Loucy (cell line): ENCODE measurements around the gene DIP2A.

Source experiments
- H2AFZ ChIP-seq: fragments of 200-600 bp; sonication (generic); 2 replicates; pipeline ENCODE4 v1.6.0; 2016; ENCODE audit warnings: antibody characterized with exemption, mild to moderate bottlenecking, low read length, moderate library complexity
- H3F3A ChIP-seq: fragments of 200-600 bp; 2 replicates; pipeline ENCODE4 v1.6.0; 2016; ENCODE audit warnings: antibody characterized with exemption, low read depth, mild to moderate bottlenecking
- H3K27me3 ChIP-seq: fragments of 200-600 bp; sonication (generic); 2 replicates; pipeline ENCODE4 v1.6.1; 2014; ENCODE audit warnings: low read length, mild to moderate bottlenecking; ENCODE audit not compliant: insufficient read depth, poor library complexity, severe bottlenecking
- H3K36me3 ChIP-seq: fragments of 200-600 bp; sonication (generic); 2 replicates; pipeline ENCODE4 v1.6.1; 2016; ENCODE audit warnings: low read length; ENCODE audit not compliant: insufficient read depth
- H3K4me1 ChIP-seq: fragments of 200-600 bp; sonication (generic); 2 replicates; pipeline ENCODE4 v1.5.1; 2014; ENCODE audit warnings: low read length, mild to moderate bottlenecking; ENCODE audit not compliant: insufficient read depth, poor library complexity, severe bottlenecking
- H3K4me2 ChIP-seq: fragments of 200-600 bp; sonication (generic); 2 replicates; pipeline ENCODE4 v1.6.0; 2014; ENCODE audit warnings: antibody characterized with exemption, low read length, low read depth, mild to moderate bottlenecking; ENCODE audit not compliant: poor library complexity, severe bottlenecking
- H3K4me3 ChIP-seq: fragments of 200-600 bp; sonication (generic); 2 replicates; pipeline ENCODE4 v1.5.1; 2014; ENCODE audit warnings: low read length, mild to moderate bottlenecking, mixed read lengths; ENCODE audit not compliant: poor library complexity, severe bottlenecking
- H3K79me2 ChIP-seq: fragments of 200-600 bp; sonication (generic); 2 replicates; pipeline ENCODE4 v1.6.1; 2014; ENCODE audit warnings: low read length; ENCODE audit not compliant: insufficient read depth
- H3K9ac ChIP-seq: fragments of 200-600 bp; sonication (generic); 2 replicates; pipeline ENCODE4 v1.6.0; 2014; ENCODE audit warnings: mild to moderate bottlenecking, low read depth, low read length, moderate library complexity; ENCODE audit not compliant: poor library complexity, severe bottlenecking
- H3K9me2 ChIP-seq: fragments of 200-600 bp; sonication (generic); replicated peaks from 2 replicates; pipeline ENCODE4 v1.6.1; 2016; ENCODE audit warnings: low read depth, low read length, mixed read lengths
- H3K9me3 ChIP-seq: fragments of 200-600 bp; sonication (generic); 2 replicates; pipeline ENCODE4 v1.6.1; 2014; ENCODE audit warnings: mild to moderate bottlenecking, antibody characterized with exemption, low read length, low read depth; ENCODE audit not compliant: insufficient read depth
- H4K20me1 ChIP-seq: fragments of 200-600 bp; sonication (generic); 2 replicates; pipeline ENCODE4 v1.6.0; 2014; ENCODE audit warnings: antibody characterized with exemption, low read length, mild to moderate bottlenecking; ENCODE audit not compliant: insufficient read depth, poor library complexity, severe bottlenecking
- CTCF ChIP-seq: fragments of 200-600 bp; sonication (generic); conservative IDR thresholded peaks from 2 replicates; pipeline ENCODE4 v1.5.1; 2014; ENCODE audit warnings: mild to moderate bottlenecking, antibody characterized with exemption, low read length
- EZH2phosphoT487 ChIP-seq: fragments of 200-600 bp; IDR thresholded peaks from 2 replicates; pipeline ENCODE4 v1.6.1; 2018; ENCODE audit warnings: antibody characterized with exemption, mild to moderate bottlenecking, moderate library complexity, borderline replicate concordance

Gene DIP2A

GRCh38 chr21:46482225-46482845 lies 23.6 kb downstream of the DIP2A start:
- no peaks in the 10 kb centered on the region for H3K27me3 ChIP-seq
- H3K4me3 ChIP-seq, result no peak overlapping the region
- no peaks in the 10 kb centered on the region for H3K79me2 ChIP-seq
- H3K9me2 ChIP-seq, result no peaks in the 10 kb centered on the region
- H4K20me1 ChIP-seq, result peaks cover 3% of the 10 kb centered on the region
- no peaks in the 10 kb centered on the region for H3K9me3 ChIP-seq
- no peak overlapping the region for H3K4me2 ChIP-seq
- peaks cover 9% of the 10 kb centered on the region for H3K4me1 ChIP-seq
- TF ChIP-seq CTCF (no peak), EZH2phosphoT487 (no peak)
- no peaks in the 10 kb centered on the region for H3F3A ChIP-seq
- H3K36me3 ChIP-seq, result peaks cover 12% of the 10 kb centered on the region; the same call in 1 of the 2 replicates
- H3K9ac ChIP-seq, result no peak overlapping the region
- no peak overlapping the region for H2AFZ ChIP-seq

GRCh38 chr21:46482846-46483231 lies 24.1 kb downstream of the DIP2A start:
- Histone ChIP-seq H3K79me2 (no peaks in the 10 kb centered on the region), H4K20me1 (peaks cover 3% of the 10 kb centered on the region), H3K4me1 (peaks cover 9% of the 10 kb centered on the region), H3F3A (no peaks in the 10 kb centered on the region), H3K9me3 (no peaks in the 10 kb centered on the region), H3K9ac (no peak overlapping the region), H3K36me3 (peaks cover 12% of the 10 kb centered on the region; the same call in 1 of the 2 replicates), H3K4me2 (no peak overlapping the region), H2AFZ (no peak overlapping the region), H3K9me2 (no peaks in the 10 kb centered on the region), H3K4me3 (no peak overlapping the region), H3K27me3 (no peaks in the 10 kb centered on the region)
- TF ChIP-seq EZH2phosphoT487, result no peak
- TF ChIP-seq CTCF, result no peak

GRCh38 chr21:46483300-46484295 lies 24.9 kb downstream of the DIP2A start:
- H3K4me2 ChIP-seq, result no peak overlapping the region
- no peaks in the 10 kb centered on the region for H3K79me2 ChIP-seq
- H3F3A ChIP-seq, result no peaks in the 10 kb centered on the region
- H3K9me2 ChIP-seq, result no peaks in the 10 kb centered on the region
- H3K9me3 ChIP-seq, result no peaks in the 10 kb centered on the region
- no peak overlapping the region for H2AFZ ChIP-seq
- H3K4me1 ChIP-seq, result peaks cover 9% of the 10 kb centered on the region
- TF ChIP-seq CTCF, result no peak
- no peak for TF ChIP-seq EZH2phosphoT487
- peaks cover 3% of the 10 kb centered on the region for H4K20me1 ChIP-seq
- no peaks in the 10 kb centered on the region for H3K27me3 ChIP-seq
- no peak overlapping the region for H3K4me3 ChIP-seq
- peaks cover 12% of the 10 kb centered on the region; the same call in 1 of the 2 replicates for H3K36me3 ChIP-seq
- no peak overlapping the region for H3K9ac ChIP-seq
